HG03521 (cell line): ENCODE data around the gene CADPS.

Experiments used
- ATAC-seq: cut with Tn5 transposase; IDR thresholded peaks from one replicate; pipeline ENCODE4 v1.9.1; 2021; ENCODE audit warnings: mild to moderate bottlenecking, moderate library complexity; ENCODE audit not compliant: unreplicated experiment

Gene CADPS

GRCh38 chr3:62527474-62527873, 347.7 kb downstream of the CADPS start:
- ATAC-seq = no peak

GRCh38 chr3:62525281-62525680, 349.9 kb downstream of the CADPS start:
- ATAC-seq = no peak

DNA sequence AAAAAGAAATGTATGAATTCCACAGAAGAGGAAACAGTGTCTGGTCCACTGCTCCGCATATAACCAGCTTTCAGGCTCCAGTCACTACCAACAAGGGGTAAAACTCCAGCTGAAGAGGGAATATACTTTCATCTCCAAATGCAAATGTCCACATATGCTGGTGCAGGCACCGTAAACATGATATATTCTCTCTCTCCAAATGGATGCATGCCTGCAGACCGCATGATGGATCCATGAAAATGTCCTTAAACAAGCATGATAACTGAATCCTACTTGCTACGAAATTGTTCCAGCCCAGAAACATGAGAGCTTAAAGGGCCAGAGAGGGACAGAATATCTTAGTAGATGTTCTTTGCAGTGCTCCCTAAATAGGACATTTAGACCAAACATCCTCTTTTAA, 351.5 kb downstream of the CADPS start:
- ATAC-seq = no peak

DNA sequence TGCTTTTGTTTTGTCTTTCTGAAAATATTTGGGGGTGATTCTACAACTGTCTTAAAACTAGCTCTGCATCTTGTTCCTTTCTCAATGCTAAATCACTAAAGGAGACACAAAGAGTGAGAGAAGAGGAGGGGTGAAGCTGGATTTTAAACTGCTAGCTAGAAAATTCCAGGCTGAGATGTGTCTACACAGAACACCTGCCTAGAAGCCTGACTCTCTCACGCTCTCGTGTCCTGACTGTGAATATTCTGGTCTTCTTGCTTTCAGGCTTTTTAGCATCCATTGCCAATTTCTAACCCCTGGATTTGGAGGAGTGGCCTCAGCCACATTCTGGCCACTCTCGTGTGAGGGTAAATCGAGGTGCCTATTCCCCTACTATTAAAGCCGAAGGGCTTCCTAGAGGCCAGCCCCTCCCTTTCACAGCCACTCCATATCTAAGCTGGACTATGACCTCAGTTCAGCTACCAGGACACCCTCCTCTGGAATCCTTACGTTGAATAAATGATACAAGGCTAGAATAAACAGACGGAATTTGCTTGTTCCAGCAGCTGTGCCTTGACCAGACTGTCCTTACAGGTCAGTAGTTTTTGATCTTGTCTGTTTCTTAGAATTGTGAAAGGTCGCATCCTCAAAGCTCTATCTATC, 353.6 kb downstream of the CADPS start:
- ATAC-seq = no peak

DNA sequence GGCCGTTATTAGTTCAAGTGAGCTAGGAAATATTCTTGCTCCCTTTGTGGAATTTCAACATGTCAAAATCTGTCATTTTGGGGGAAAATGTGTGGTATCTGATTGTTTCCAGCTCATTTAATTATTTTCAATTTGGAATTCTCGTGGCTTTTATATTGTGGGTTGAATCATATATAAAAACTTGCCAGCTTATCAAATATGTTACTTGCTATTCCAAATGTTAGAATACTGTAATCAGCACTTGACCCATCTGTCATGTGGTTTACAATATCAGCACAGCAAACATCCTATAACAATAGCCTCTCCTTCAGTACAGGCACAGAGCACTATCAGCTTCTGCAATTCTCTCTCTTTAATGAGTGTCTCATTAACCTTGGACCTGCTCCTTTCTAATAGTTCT, 371.7 kb downstream of the CADPS start:
- no peak for ATAC-seq

DNA sequence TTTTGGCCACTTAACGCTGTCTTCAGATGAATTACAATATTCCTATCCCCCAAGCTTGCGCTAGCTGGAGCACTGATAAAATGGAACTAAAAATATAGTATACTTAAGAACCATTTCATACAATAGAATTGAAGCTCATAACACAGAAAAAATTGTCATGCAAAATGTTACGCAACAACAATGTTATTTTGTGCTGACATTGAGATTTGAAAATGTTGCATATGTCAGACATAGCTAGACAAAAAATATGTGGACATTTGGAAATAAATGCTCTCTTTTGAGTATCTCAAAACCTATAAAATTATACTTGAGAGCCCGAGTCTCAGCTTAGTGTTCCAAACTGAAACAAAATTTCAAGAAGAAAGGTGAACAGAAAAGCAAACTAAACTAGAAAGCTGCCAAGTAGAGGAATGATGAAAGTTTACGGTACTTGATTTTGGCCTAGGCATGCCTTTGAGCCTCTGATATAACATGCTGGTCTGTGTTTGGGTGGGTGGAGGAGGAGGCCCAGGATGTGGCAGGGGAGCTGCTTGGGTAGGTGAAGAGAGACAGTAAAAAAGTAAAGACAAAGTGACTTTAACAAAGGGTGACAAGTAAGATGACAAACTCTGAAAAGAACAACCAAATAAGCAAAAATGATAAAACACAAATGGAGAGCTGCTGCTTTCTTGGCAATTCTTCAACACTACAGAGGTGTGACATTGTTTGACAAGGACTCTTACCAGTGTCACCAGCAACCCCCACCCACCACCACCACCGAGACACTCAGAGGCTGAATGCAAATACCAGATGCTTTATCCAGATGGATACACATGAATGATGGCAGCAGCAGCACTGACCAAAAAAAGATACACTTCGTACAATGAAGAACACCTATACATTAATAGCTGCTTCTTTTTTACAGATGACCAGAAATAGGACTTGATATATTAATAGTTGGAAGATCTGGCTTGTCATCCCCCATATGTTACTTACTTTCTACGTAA, 372.6 kb downstream of the CADPS start:
- ATAC-seq = no peak

- no peak for ATAC-seq
These were observed 373.9 kb downstream of the CADPS start for GRCh38 chr3:62501289-62501668.

DNA sequence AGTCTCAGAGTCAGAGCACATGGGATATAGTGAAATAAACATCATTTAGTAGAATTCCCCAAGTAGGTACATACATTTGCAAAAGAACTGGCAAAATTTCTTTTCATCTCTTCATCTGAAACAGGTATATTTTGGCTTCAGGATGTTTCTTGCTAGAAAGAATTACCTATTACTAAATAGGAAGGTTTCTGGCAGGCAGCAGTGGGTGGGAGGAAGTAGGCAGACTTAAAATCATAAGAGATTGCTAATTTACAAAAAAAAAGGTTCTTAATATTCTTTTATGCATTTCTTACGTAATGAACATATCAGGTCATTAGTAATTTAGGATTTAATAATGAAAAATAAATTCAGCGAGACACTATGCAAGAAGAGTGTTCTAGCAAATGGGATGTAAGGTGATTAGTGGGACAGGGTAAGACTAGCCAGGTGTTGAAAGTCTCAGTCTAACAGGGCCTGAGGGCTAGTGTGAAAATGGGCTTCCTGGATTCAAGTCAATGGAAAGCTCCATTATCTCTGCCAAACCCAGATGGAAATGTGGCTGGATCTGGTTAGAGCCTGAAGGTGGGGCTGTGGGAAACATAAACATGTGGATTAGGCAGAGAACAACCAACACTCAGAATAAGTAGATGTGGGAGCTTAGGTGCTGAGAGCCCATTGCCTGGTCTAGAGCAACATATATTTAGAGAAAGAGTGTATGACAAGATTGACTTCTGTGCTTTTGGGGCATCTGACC, 374.5 kb downstream of the CADPS start:
- no peak for ATAC-seq

DNA sequence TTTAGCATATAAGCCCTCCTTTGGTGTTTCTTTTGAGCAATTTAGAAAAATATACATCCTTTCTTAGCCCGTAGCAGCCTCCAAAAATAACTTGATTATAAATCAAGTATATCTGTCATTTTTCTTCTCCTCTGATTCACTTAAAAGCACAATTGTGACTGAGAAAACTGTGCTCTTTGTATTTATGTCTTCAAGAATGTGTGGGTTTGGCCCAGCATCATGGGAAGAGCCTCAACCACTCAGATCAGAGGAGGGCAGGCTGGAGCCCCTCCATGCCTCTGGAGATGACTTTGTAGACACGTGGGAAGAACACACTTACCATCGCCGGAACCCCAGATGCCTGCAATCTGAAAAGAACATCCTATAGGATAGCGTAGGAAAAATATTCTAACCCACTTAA, 378.1 kb downstream of the CADPS start:
- no peak for ATAC-seq

DNA sequence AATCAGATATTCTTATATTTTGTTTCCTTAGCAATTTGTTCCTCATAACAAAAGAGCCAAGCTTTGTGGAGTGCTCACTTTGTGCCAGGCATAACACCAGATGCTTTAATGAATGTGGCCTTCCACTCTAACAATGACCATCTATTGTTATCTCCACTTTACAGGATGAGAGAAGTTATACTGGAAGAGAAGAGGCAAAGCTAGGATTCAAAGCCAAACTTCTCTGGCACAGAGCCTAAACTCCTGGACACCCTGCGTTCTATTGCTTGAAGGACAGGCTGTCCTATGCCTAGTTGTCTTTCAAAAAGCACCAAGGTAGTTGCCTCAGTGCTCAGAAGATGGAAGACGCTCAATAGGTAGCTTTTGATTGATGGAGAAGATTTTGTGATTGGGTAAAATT, 378.7 kb downstream of the CADPS start:
- no peak for ATAC-seq

GRCh38 chr3:62493109-62493801, 382.0 kb downstream of the CADPS start:
- ATAC-seq = no peak

DNA sequence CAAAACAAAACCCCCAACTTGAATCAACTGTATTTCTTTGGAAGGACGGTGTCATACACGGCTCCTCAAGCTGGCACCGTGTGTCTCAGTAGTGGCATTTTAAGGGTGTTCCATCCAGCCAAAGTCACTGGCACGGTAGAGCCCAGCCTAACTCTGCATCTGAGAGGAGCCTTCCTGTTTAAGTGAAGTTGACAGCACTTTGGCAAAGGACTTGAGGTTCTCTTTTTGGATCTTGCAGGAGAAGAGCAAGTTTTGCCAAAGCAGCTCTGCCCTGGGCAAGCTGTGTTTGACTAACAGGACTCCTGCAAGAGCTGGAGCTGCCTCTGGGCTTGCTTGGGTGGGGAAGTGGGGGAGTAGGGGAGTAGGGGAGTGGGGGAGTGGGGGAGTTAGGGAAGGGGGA, 392.3 kb downstream of the CADPS start:
- no peak for ATAC-seq

DNA sequence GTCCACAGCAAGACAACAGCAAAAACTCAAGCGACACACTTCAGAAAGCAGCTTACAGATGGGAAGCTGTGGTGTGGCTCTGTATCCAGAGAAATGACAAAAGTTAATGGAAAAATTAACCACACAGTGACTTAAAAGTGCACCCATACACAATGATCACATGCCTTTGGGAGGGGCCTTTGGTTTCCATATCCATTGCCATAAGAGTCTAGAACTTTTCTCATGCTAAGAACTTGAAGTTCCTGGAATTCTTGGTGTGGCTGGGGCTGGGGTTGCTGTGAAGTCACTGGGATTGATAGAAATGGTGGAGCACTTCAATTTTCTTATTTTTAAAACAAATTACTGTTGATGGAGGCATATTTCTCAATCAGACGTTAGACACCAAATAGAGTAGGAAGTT, 393.3 kb downstream of the CADPS start:
- no peak for ATAC-seq

DNA sequence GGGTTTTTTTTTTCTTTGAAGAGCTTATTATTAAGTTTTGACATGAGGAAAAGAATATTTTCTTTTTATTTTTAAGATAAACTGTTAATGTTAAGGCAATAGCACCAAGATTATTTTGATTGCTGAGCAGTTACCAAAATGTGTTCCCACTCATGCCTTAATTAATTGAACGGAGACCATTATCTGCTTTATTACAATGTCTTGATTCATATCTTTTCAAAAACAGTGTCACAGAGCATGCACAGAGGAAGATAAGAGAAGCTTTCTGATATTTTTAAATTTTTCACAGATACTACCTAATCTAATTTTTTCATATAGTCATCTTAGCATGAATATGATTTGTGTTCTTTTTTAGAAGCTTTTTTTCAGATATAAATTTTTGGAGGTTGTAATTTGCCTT, 395.2 kb downstream of the CADPS start:
- no peak for ATAC-seq

GRCh38 chr3:62479326-62479725, 395.9 kb downstream of the CADPS start:
- no peak for ATAC-seq

DNA sequence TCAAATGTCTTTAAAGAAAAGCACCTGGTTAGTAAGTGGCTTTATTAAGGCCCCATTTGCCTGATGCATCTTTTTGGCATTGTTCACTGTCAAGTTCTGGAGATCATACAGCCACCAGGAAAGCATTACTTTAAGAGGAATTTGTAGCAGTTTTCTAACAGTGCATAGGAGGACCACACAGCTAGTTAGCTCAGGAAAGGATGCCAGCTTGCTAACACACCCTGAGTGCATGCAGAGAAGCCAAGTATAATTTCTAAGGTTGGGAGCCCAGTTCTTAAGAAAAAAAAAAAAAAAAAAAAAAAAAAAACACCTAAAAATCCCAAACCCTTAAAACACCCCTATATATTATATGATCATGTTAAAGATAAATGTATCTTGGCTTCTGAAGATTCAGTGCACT, 399.9 kb downstream of the CADPS start:
- ATAC-seq = no peak

- no peak for ATAC-seq
These were observed 407.1 kb downstream of the CADPS start for GRCh38 chr3:62467966-62468722.

DNA sequence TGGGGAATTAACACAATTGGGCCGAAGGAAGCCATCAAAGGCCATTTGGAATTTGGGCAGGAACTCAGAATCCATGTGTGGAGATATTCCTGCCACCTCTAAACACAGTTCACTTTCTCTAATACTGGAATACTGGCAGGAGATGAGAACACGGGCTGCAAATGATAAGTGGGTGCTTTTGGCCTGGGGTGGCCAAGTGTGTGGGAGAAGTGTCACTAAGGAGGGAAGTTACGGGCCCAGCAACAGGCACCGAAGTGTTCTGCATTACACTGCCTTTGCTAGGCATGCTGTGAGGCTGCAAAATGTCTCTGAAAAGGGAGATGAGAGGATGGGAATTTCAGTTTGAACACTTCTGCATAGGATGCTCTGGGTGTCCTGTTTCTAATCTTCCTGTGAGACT, 412.4 kb downstream of the CADPS start:
- no peak for ATAC-seq

- no peak for ATAC-seq
These were observed 413.0 kb downstream of the CADPS start for GRCh38 chr3:62462104-62462762.

- ATAC-seq = no peak
These were observed 420.3 kb downstream of the CADPS start for GRCh38 chr3:62454916-62455315.
